IMR-90 (cell line): ENCODE results near the gene ACKR2. TPM values are rescaled to one million over a fixed set of nuclear protein-coding genes. Genes with fewer than 3 reads are reported as not detected.

Experiments
- ATAC-seq: fragments of 200-7000 bp; cut with Tn5 transposase; 2 replicates; pipeline ENCODE4 v1.9.1; 2020; ENCODE audit warnings: low read depth, mild to moderate bottlenecking, moderate library complexity
- BruUV-seq: library from RNA; stranded (reverse); fragments of 400-500 nt; replicated peaks from 2 replicates; lab custom pipeline; 2021; lab: Mats Ljungman, UMichigan
- CTCF ChIA-PET: fragments of 300-600 bp; formaldehyde crosslinking; extraction: SDS; loops from one replicate; lab custom pipeline; 2021; ENCODE audit warnings: antibody characterized with exemption; lab: Yijun Ruan, JAX
- POLR2A ChIA-PET: fragments of 300-600 bp; sonication (Branson Sonifier 250); formaldehyde crosslinking; loops from one replicate; lab custom pipeline; 2022; ENCODE audit warnings: antibody characterized with exemption; ENCODE audit not compliant: unreplicated experiment; lab: Charles Lee
- DNase-seq: peaks from one replicate; pipeline ENCODE4 v3.0.0; 2013
- H2AFZ ChIP-seq: replicated peaks from 2 replicates; pipeline ENCODE3; 2013; ENCODE audit warnings: low read length, mild to moderate bottlenecking; ENCODE audit not compliant: poor library complexity
- H2AK5ac ChIP-seq: 2 replicates; pipeline ENCODE4 v1.6.1; 2013; ENCODE audit warnings: low read depth, low read length, inconsistent platforms
- H2AK9ac ChIP-seq: replicated peaks from 2 replicates; pipeline ENCODE3; 2013; ENCODE audit warnings: mild to moderate bottlenecking, low read depth, low read length, moderate library complexity; ENCODE audit not compliant: poor library complexity
- H2BK120ac ChIP-seq: 2 replicates; pipeline ENCODE4 v1.6.1; 2013; ENCODE audit warnings: low read depth, low read length, inconsistent platforms
- H2BK15ac ChIP-seq: 3 replicates; pipeline ENCODE4 v1.6.1; 2013; ENCODE audit warnings: low read depth, low read length, inconsistent platforms
- H2BK20ac ChIP-seq: 2 replicates; pipeline ENCODE4 v1.6.1; 2013; ENCODE audit warnings: low read depth, mild to moderate bottlenecking, inconsistent platforms, low read length, moderate library complexity
- H2BK5ac ChIP-seq: 2 replicates; pipeline ENCODE4 v1.6.1; 2013; ENCODE audit warnings: mild to moderate bottlenecking, low read depth, low read length, inconsistent platforms; ENCODE audit not compliant: poor library complexity, severe bottlenecking
- H3K14ac ChIP-seq: replicated peaks from 2 replicates; pipeline ENCODE4 v1.6.1; 2013; ENCODE audit warnings: low read depth, low read length, inconsistent platforms
- H3K18ac ChIP-seq: 2 replicates; pipeline ENCODE4 v1.6.1; 2013; ENCODE audit warnings: low read depth, low read length, control low read depth
- H3K23ac ChIP-seq: 2 replicates; pipeline ENCODE4 v1.6.1; 2013; ENCODE audit warnings: low read depth, low read length, inconsistent platforms
- H3K27ac ChIP-seq: 2 replicates; pipeline ENCODE4 v1.5.1; 2013; ENCODE audit warnings: mild to moderate bottlenecking, control low read depth, low read length; ENCODE audit not compliant: insufficient read depth
- H3K27me3 ChIP-seq: 2 replicates; pipeline ENCODE4 v1.6.1; 2013; ENCODE audit warnings: low read length; ENCODE audit not compliant: control insufficient read depth, insufficient read depth
- H3K36me3 ChIP-seq: 2 replicates; pipeline ENCODE4 v1.6.1; 2013; ENCODE audit warnings: low read length, mixed read lengths; ENCODE audit not compliant: control insufficient read depth, insufficient read depth
- H3K4ac ChIP-seq: 2 replicates; pipeline ENCODE4 v1.6.1; 2013; ENCODE audit warnings: low read depth, low read length, inconsistent platforms
- H3K4me1 ChIP-seq: 2 replicates; pipeline ENCODE4 v1.6.1; 2013; ENCODE audit warnings: low read length, mixed read lengths; ENCODE audit not compliant: control insufficient read depth, insufficient read depth
- H3K4me2 ChIP-seq: 2 replicates; pipeline ENCODE4 v1.6.1; 2013; ENCODE audit warnings: low read depth, mild to moderate bottlenecking, control low read depth, low read length, moderate library complexity
- H3K4me3 ChIP-seq: 2 replicates; pipeline ENCODE4 v1.5.1; 2013; ENCODE audit warnings: low read depth, mild to moderate bottlenecking, control low read depth, low read length, moderate library complexity; ENCODE audit not compliant: insufficient read depth
- H3K56ac ChIP-seq: 2 replicates; pipeline ENCODE4 v1.6.1; 2013; ENCODE audit warnings: low read length, inconsistent platforms; ENCODE audit not compliant: insufficient read depth; ENCODE audit errors: extremely low read depth
- H3K79me1 ChIP-seq, 2 experiments: 2 replicates each; pipeline ENCODE4 v1.6.1; 2013; ENCODE audit warnings: low read length in 2 of 2, inconsistent platforms in 1 of 2, low read depth in 1 of 2
- H3K9ac ChIP-seq: 2 replicates; pipeline ENCODE4 v1.6.1; 2013; ENCODE audit warnings: low read depth, low read length, control low read depth
- H3K9me1 ChIP-seq: 2 replicates; pipeline ENCODE4 v1.6.1; 2013; ENCODE audit warnings: low read length, inconsistent platforms; ENCODE audit not compliant: insufficient read depth
- H3K9me3 ChIP-seq: 2 replicates; pipeline ENCODE4 v1.6.1; 2013; ENCODE audit warnings: low read length; ENCODE audit not compliant: control insufficient read depth, insufficient read depth
- H4K20me1 ChIP-seq: 2 replicates; pipeline ENCODE4 v1.6.1; 2013; ENCODE audit warnings: low read length, inconsistent platforms; ENCODE audit not compliant: insufficient read depth
- H4K5ac ChIP-seq: 2 replicates; pipeline ENCODE4 v1.6.1; 2013; ENCODE audit warnings: mild to moderate bottlenecking, low read depth, low read length, control low read depth
- H4K8ac ChIP-seq, 2 experiments: 2 replicates each; pipeline ENCODE4 v1.6.1; 2013; ENCODE audit warnings: low read depth in 2 of 2, low read length in 2 of 2, control low read depth in 1 of 2, inconsistent platforms in 1 of 2
- H4K91ac ChIP-seq: 2 replicates; pipeline ENCODE4 v1.6.1; 2013; ENCODE audit warnings: low read depth, low read length, inconsistent platforms; ENCODE audit not compliant: insufficient read depth
- CEBPB ChIP-seq: IDR thresholded peaks from 2 replicates; pipeline ENCODE4 v1.6.1; 2012; ENCODE audit warnings: low read depth, low read length, improper control_type of control experiment
- NFE2L2 ChIP-seq: fragments of 150-350 bp; IDR thresholded peaks from 2 replicates; pipeline ENCODE4 v1.6.1; 2016; ENCODE audit warnings: low read depth, mild to moderate bottlenecking, low read length
- POLR2A ChIP-seq: IDR thresholded peaks from 2 replicates; pipeline ENCODE4 v1.6.1; 2012; ENCODE audit warnings: mild to moderate bottlenecking, low read depth, low read length
- WGBS, 2 experiments: methylation state at CpG; one replicate each; pipeline versions ENCODE4 v1.1.5 to v1.1.7; 2013; ENCODE audit warnings: missing lambda C conversion rate in 2 of 2; ENCODE audit not compliant: insufficient read length in 1 of 2; ENCODE audit errors: extremely low coverage in 2 of 2; 5-methylcytosine and 5-hydroxymethylcytosine counted together
- dilution Hi-C: fragments of 300-500 bp; cut with HindIII; formaldehyde crosslinking; loops from one replicate; pipeline ENCODE4 v1.14.3; 2018; ENCODE audit warnings: low sequenced_read_pairs; ENCODE audit not compliant: unreplicated experiment
- in situ Hi-C: fragments of 300-500 bp; cut with MboI; formaldehyde crosslinking; loops from 3 replicates; pipeline ENCODE4 v1.14.3; 2019; ENCODE audit warnings: low sequenced_read_pairs, inconsistent platforms, mixed read lengths
- intact Hi-C: fragments of 100-400 bp; cut with micrococcal nuclease; formaldehyde crosslinking; loops from 2 replicates; pipeline ENCODE4 v1.10.0; 2022
- polyA plus RNA-seq, 3 experiments: library from polyadenylated mRNA; depleted of rRNA; stranded (reverse); fragments of >200 nt; gene quantifications; 2 replicates each; pipeline ENCODE4 v1.2.3, GENCODE V29; 2012; ENCODE audit warnings: low replicate concordance in 1 of 3
- total RNA-seq: library from RNA; depleted of rRNA; stranded (reverse); fragments of >200 nt; gene quantifications from 2 replicates; pipeline ENCODE4 v1.2.3, GENCODE V29; 2012

Gene ACKR2
- total and polyA plus RNA-seq, 2 of the 4 experiments (the other 2 are of a cell fraction), result 0.10 TPM; not detected in 1

GRCh38 chr3:42829628-42830436 is 20.6 kb downstream of the ACKR2 start:
- BruUV-seq, result no TSS peak
- POLR2A ChIA-PET, result no interaction called here
- H4K5ac ChIP-seq, result no peak overlapping the region
- TF ChIP-seq NFE2L2 (no peak), POLR2A (no peak), CEBPB (no peak)
- CTCF ChIA-PET, result no interaction called here
- no peak overlapping the region for H2AFZ ChIP-seq
- no peak overlapping the region for H3K4me3 ChIP-seq
- no peak overlapping the region for H4K91ac ChIP-seq
- H3K4me2 ChIP-seq, result no peak overlapping the region
- H2AK5ac ChIP-seq, result no peak overlapping the region
- H3K36me3 ChIP-seq, result no peaks in the 10 kb centered on the region
- DNase-seq (no peak), ATAC-seq (no peak)
- H3K9me1 ChIP-seq, result no peaks in the 10 kb centered on the region
- no peak overlapping the region for H3K23ac ChIP-seq
- in situ Hi-C loops, result no loop called here
- H3K4ac ChIP-seq, result no peak overlapping the region
- intact Hi-C loops, result loop anchor here (2.0 kb wide), 1 partner anchor 49 kb away; no protein-coding TSS in a partner anchor
- H2BK5ac ChIP-seq, result no peak overlapping the region
- H2BK120ac ChIP-seq, result no peak overlapping the region
- peaks cover 13% of the 10 kb centered on the region for H3K27me3 ChIP-seq
- H4K8ac ChIP-seq, result no peak overlapping the region
- WGBS, 2 experiments, result no CpG with 5 or more reads among the region's 5 CpGs
- H3K56ac ChIP-seq, result no peak overlapping the region
- H3K18ac ChIP-seq, result no peak overlapping the region
- H3K14ac ChIP-seq, result no peak overlapping the region
- no peaks in the 10 kb centered on the region for H3K79me1 ChIP-seq
- H2AK9ac ChIP-seq, result no peak overlapping the region
- no peak overlapping the region for H2BK20ac ChIP-seq
- dilution Hi-C loops, result no loop called here
- no peaks in the 10 kb centered on the region for H3K9me3 ChIP-seq
- no peak overlapping the region for H2BK15ac ChIP-seq
- no peaks in the 10 kb centered on the region for H3K4me1 ChIP-seq
- no peaks in the 10 kb centered on the region for H4K20me1 ChIP-seq
- H3K27ac ChIP-seq, result no peak overlapping the region
- no peak overlapping the region for H3K9ac ChIP-seq
